ENCODE data around the gene DDC.

DNA sequence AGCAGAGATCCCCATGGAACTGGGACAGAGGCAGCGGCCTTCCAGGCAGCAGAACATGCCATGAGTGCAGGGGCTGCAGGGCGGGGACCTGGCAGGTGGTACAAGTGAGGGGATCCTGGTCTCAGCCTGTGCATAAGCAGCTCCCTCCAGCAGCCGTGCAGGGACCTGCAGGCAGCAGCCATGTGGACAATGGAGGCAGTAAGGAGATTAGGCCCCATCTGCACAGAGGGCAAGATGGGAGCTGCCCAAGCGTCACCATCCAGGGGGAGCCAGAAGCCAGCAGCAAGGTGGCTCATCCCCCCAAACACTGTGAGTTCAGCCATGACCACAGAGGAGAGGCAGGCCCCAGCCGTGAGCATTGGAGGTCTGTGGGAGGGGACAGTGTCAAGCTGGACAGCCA is 3.1 kb downstream of the DDC start:
- TF ChIP-seq, protein P1, sequence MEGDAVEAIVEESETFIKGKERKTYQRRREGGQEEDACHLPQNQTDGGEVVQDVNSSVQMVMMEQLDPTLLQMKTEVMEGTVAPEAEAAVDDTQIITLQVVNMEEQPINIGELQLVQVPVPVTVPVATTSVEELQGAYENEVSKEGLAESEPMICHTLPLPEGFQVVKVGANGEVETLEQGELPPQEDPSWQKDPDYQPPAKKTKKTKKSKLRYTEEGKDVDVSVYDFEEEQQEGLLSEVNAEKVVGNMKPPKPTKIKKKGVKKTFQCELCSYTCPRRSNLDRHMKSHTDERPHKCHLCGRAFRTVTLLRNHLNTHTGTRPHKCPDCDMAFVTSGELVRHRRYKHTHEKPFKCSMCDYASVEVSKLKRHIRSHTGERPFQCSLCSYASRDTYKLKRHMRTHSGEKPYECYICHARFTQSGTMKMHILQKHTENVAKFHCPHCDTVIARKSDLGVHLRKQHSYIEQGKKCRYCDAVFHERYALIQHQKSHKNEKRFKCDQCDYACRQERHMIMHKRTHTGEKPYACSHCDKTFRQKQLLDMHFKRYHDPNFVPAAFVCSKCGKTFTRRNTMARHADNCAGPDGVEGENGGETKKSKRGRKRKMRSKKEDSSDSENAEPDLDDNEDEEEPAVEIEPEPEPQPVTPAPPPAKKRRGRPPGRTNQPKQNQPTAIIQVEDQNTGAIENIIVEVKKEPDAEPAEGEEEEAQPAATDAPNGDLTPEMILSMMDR (IDR thresholded peaks at IDR 0.05; ENCODE audit: low read depth, low read length, poor library complexity, severe bottlenecking) = no peak
- TF ChIP-seq EZH2phosphoT487 (IDR thresholded peaks at IDR 0.05; ENCODE audit: borderline replicate concordance, low read length) = no peak
